Mammary epithelial cell (primary cell): Measurements from ENCODE around the gene MCM3AP.

Experiments used
- CTCF ChIP-seq, 2 donors: IDR thresholded peaks in 1 of 2; conservative IDR thresholded peaks in 1 of 2; 2 replicates each; pipeline ENCODE4 v1.5.1; 2011 to 2012; ENCODE audit warnings: inconsistent platforms in 2 of 2, low read length in 2 of 2, mild to moderate bottlenecking in 2 of 2, control low read depth in 1 of 2, low read depth in 1 of 2; ENCODE audit not compliant: insufficient read depth in 1 of 2; ENCODE audit errors: extremely low read depth in 1 of 2
- EZH2 ChIP-seq: IDR thresholded peaks from 2 replicates; pipeline ENCODE4 v1.6.1; 2012; ENCODE audit warnings: low read length, inconsistent platforms, borderline replicate concordance

GRCh38 chr21:46252840-46253239 lies 32.6 kb downstream of the MCM3AP start:
- no peak for TF ChIP-seq CTCF (conservative IDR thresholded peaks at IDR 0.05 in 1 of 2, IDR thresholded peaks at IDR 0.05 in 1 of 2; ENCODE audit: extremely low read depth in 1 of 2, insufficient read depth in 1 of 2, low read depth in 1 of 2, low read length in 2 of 2)
- no peak for TF ChIP-seq EZH2
